ENCODE data around the gene CNTNAP2. TPM values are rescaled to one million over a fixed set of nuclear protein-coding genes. Genes with fewer than 3 reads are reported as not detected.
"Not testable (repeated sequence)": the region's sequence is repeated elsewhere in the genome, so short reads cannot be mapped to it uniquely, and the experiment has no call there.

CNTNAP2 gene
- polyA plus RNA-seq, 2 donors, result 0.41 to 0.48 TPM

DNA sequence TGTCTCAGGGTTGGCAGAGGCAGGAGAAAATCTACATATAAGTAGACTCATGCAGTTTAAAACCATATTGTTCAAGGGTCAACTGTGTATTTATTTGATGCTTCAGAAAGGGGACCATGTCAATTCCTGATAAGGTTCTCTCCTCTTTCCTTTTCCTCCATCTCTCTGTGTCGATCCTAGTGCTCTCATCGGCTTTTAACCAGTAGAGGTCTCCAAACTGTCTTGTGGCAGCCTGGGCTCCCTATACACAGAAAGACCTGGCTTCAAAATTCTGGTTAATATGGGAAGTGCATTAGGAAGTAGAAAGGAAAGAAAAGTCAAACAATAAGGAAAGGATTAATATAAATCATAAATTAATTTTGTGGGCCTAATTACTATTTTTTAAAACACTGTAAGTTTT, 2169.5 kb downstream of the CNTNAP2 start:
- WGBS, 2 donors, result 18 to 19% methylated on average over 2 of the region's 2 CpGs
- H3K27ac ChIP-seq (ENCODE audit: low read depth in 2 of 2, low read length in 1 of 2), result no peak overlapping the region
- no peaks in the 10 kb centered on the region for H3K36me3 ChIP-seq (ENCODE audit: control insufficient read depth in 2 of 2, insufficient read depth in 2 of 2, low read length in 1 of 2)
- no peaks in the 10 kb centered on the region for H3K9me3 ChIP-seq (ENCODE audit: control insufficient read depth in 2 of 2, insufficient read depth in 1 of 2, low read depth in 1 of 2, low read length in 1 of 2)
- no peaks in the 10 kb centered on the region for H3K4me1 ChIP-seq (ENCODE audit: control insufficient read depth in 2 of 2, insufficient read depth in 2 of 2, low read length in 1 of 2)
- no peaks in the 10 kb centered on the region for H3K27me3 ChIP-seq (ENCODE audit: control insufficient read depth in 1 of 2, insufficient read depth in 2 of 2, low read length in 2 of 2)
- no peak overlapping the region for H3K4me3 ChIP-seq (ENCODE audit: low read depth in 1 of 2, low read length in 2 of 2)

DNA sequence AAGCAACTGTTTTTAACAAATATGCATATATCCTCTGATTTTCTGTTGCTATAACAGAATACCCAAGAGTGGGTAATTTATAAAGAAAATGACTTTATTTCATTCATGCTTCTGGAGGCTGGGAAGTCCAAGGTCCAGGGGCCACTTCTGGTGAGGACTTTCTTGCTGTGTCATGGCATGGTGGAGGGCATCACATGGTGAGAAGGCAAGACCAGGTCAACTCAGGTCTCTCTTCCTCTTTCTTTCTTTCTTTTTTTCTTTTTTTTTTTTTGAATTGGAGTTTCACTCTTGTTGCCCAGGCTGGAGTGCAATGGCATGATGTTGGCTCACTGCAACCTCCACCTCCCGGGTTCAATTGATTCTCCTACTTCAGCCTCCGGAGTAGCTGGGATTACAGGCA, 2170.9 kb downstream of the CNTNAP2 start:
- Histone ChIP-seq H3K4me1 (ENCODE audit: control insufficient read depth in 2 of 2, insufficient read depth in 2 of 2, low read length in 1 of 2) (no peaks in the 10 kb centered on the region), H3K27me3 (ENCODE audit: control insufficient read depth in 1 of 2, insufficient read depth in 2 of 2, low read length in 2 of 2) (no peaks in the 10 kb centered on the region), H3K4me3 (ENCODE audit: low read depth in 1 of 2, low read length in 2 of 2) (no peak overlapping the region), H3K27ac (ENCODE audit: low read depth in 2 of 2, low read length in 1 of 2) (no peak overlapping the region), H3K36me3 (ENCODE audit: control insufficient read depth in 2 of 2, insufficient read depth in 2 of 2, low read length in 1 of 2) (no peaks in the 10 kb centered on the region), H3K9me3 (ENCODE audit: control insufficient read depth in 2 of 2, insufficient read depth in 1 of 2, low read depth in 1 of 2, low read length in 1 of 2) (no peaks in the 10 kb centered on the region)
- WGBS, 2 donors, result 45 to 82% methylated on average over 2 of the region's 2 CpGs

- Histone ChIP-seq H3K36me3 (ENCODE audit: control insufficient read depth in 2 of 2, insufficient read depth in 2 of 2, low read length in 1 of 2) (no peaks in the 10 kb centered on the region), H3K4me1 (ENCODE audit: control insufficient read depth in 2 of 2, insufficient read depth in 2 of 2, low read length in 1 of 2) (no peaks in the 10 kb centered on the region), H3K4me3 (ENCODE audit: low read depth in 1 of 2, low read length in 2 of 2) (no peak overlapping the region), H3K9me3 (ENCODE audit: control insufficient read depth in 2 of 2, insufficient read depth in 1 of 2, low read depth in 1 of 2, low read length in 1 of 2) (no peaks in the 10 kb centered on the region), H3K27ac (ENCODE audit: low read depth in 2 of 2, low read length in 1 of 2) (no peak overlapping the region), H3K27me3 (ENCODE audit: control insufficient read depth in 1 of 2, insufficient read depth in 2 of 2, low read length in 2 of 2) (no peaks in the 10 kb centered on the region)
- whole genome bisulfite sequencing, 2 donors, result 92 to 100% methylated on average over 1 of the region's 1 CpG
Measured at GRCh38 chr7:148288592-148289151, 2172.1 kb downstream of the CNTNAP2 start.

DNA sequence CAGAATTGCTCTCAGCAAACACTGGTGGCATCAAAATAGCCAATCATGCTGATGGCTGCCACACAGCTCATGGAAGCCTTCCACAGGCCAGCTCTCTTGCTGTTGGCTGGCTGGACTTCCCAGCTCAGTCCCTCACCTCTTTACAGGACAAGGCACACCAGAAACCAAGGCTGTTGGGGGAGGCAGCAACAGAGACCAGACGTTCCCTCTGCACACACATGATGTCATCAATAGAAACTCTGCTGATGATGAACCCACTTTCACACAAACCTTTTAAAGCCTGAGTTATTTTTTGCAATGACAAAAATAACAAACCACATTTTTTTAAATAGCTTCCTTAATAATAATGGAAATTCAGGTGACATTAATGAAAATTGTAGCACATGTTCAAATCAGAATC, 2173.0 kb downstream of the CNTNAP2 start:
- Histone ChIP-seq H3K27ac (ENCODE audit: low read depth in 2 of 2, low read length in 1 of 2) (no peak overlapping the region), H3K9me3 (ENCODE audit: control insufficient read depth in 2 of 2, insufficient read depth in 1 of 2, low read depth in 1 of 2, low read length in 1 of 2) (no peaks in the 10 kb centered on the region), H3K4me3 (ENCODE audit: low read depth in 1 of 2, low read length in 2 of 2) (no peak overlapping the region), H3K27me3 (ENCODE audit: control insufficient read depth in 1 of 2, insufficient read depth in 2 of 2, low read length in 2 of 2) (no peaks in the 10 kb centered on the region), H3K4me1 (ENCODE audit: control insufficient read depth in 2 of 2, insufficient read depth in 2 of 2, low read length in 1 of 2) (no peaks in the 10 kb centered on the region), H3K36me3 (ENCODE audit: control insufficient read depth in 2 of 2, insufficient read depth in 2 of 2, low read length in 1 of 2) (no peaks in the 10 kb centered on the region)
- WGBS, 2 donors, result 29 to 43% methylated on average over 1 of the region's 1 CpG

GRCh38 chr7:148290538-148290937, 2173.9 kb downstream of the CNTNAP2 start:
- WGBS, 2 donors, result 56 to 73% methylated on average over 3 of the region's 3 CpGs
- H3K27ac ChIP-seq (ENCODE audit: low read depth in 2 of 2, low read length in 1 of 2), result no peak overlapping the region
- H3K27me3 ChIP-seq (ENCODE audit: control insufficient read depth in 1 of 2, insufficient read depth in 2 of 2, low read length in 2 of 2), result no peaks in the 10 kb centered on the region
- no peaks in the 10 kb centered on the region for H3K9me3 ChIP-seq (ENCODE audit: control insufficient read depth in 2 of 2, insufficient read depth in 1 of 2, low read depth in 1 of 2, low read length in 1 of 2)
- H3K4me1 ChIP-seq (ENCODE audit: control insufficient read depth in 2 of 2, insufficient read depth in 2 of 2, low read length in 1 of 2), result no peaks in the 10 kb centered on the region
- H3K36me3 ChIP-seq (ENCODE audit: control insufficient read depth in 2 of 2, insufficient read depth in 2 of 2, low read length in 1 of 2), result no peaks in the 10 kb centered on the region
- H3K4me3 ChIP-seq (ENCODE audit: low read depth in 1 of 2, low read length in 2 of 2), result no peak overlapping the region

DNA sequence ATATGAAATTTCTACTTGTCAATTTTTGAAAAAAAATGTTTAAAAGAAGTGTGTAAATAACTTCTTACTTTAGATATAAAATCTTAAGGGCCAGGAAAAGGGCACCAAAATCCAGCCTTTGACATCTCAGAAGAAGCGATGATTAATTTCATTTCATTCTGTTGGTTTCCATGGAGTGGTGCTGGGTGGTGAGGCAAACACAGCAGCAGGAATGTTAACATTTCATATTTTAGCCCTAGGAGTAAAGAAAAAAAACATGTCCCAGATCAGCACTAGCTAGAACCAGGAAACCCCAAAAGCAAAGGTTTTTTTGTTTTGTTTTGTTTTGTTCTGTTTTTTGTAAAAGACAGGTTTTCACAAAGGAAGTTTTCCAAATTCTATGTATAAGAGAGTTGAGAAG, 2175.2 kb downstream of the CNTNAP2 start:
- 73 to 91% methylated on average over 1 of the region's 1 CpG for WGBS, 2 donors
- H3K4me3 ChIP-seq (ENCODE audit: low read depth in 1 of 2, low read length in 2 of 2), result no peak overlapping the region
- no peak overlapping the region for H3K27ac ChIP-seq (ENCODE audit: low read depth in 2 of 2, low read length in 1 of 2)
- H3K9me3 ChIP-seq (ENCODE audit: control insufficient read depth in 2 of 2, insufficient read depth in 1 of 2, low read depth in 1 of 2, low read length in 1 of 2), result no peaks in the 10 kb centered on the region
- no peaks in the 10 kb centered on the region for H3K36me3 ChIP-seq (ENCODE audit: control insufficient read depth in 2 of 2, insufficient read depth in 2 of 2, low read length in 1 of 2)
- no peaks in the 10 kb centered on the region for H3K4me1 ChIP-seq (ENCODE audit: control insufficient read depth in 2 of 2, insufficient read depth in 2 of 2, low read length in 1 of 2)
- H3K27me3 ChIP-seq (ENCODE audit: control insufficient read depth in 1 of 2, insufficient read depth in 2 of 2, low read length in 2 of 2), result no peaks in the 10 kb centered on the region

GRCh38 chr7:148296994-148297644, 2180.5 kb downstream of the CNTNAP2 start:
- Histone ChIP-seq H3K4me3 (ENCODE audit: low read depth in 1 of 2, low read length in 2 of 2) (no peak overlapping the region), H3K27me3 (ENCODE audit: control insufficient read depth in 1 of 2, insufficient read depth in 2 of 2, low read length in 2 of 2) (no peaks in the 10 kb centered on the region), H3K4me1 (ENCODE audit: control insufficient read depth in 2 of 2, insufficient read depth in 2 of 2, low read length in 1 of 2) (peaks cover 0 to 2% of the 10 kb centered on the region in 2 donors), H3K9me3 (ENCODE audit: control insufficient read depth in 2 of 2, insufficient read depth in 1 of 2, low read depth in 1 of 2, low read length in 1 of 2) (no peaks in the 10 kb centered on the region), H3K36me3 (ENCODE audit: control insufficient read depth in 2 of 2, insufficient read depth in 2 of 2, low read length in 1 of 2) (no peaks in the 10 kb centered on the region), H3K27ac (ENCODE audit: low read depth in 2 of 2, low read length in 1 of 2) (no peak overlapping the region)
- WGBS, 2 donors, result 88 to 89% methylated on average over 2 of the region's 2 CpGs

DNA sequence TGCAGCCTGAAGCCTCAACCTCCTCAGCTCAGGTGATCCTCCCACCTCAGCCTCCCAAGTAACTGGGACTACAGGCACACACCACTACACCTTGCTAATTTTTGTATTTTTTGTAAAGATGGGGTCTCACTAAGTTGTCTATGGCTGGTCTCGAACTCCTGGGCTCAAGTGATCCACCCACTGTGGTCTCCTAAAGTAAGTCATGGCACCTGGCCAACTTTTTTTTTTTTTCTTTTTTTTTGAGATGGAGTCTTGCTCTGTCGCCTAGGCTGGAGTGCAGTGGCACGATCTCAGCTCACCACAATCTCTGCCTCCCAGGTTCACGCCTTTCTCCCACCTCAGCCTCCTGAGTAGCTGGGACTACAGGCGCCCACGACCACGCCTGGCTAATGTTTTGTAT, 2182.2 kb downstream of the CNTNAP2 start:
- not testable (repeated sequence) for H3K36me3 ChIP-seq (ENCODE audit: control insufficient read depth in 2 of 2, insufficient read depth in 2 of 2, low read length in 1 of 2); H3K4me1 ChIP-seq (ENCODE audit: control insufficient read depth in 2 of 2, insufficient read depth in 2 of 2, low read length in 1 of 2); H3K4me3 ChIP-seq (ENCODE audit: low read depth in 1 of 2, low read length in 2 of 2); H3K27ac ChIP-seq (ENCODE audit: low read depth in 2 of 2, low read length in 1 of 2); H3K27me3 ChIP-seq (ENCODE audit: control insufficient read depth in 1 of 2, insufficient read depth in 2 of 2, low read length in 2 of 2); H3K9me3 ChIP-seq (ENCODE audit: control insufficient read depth in 2 of 2, insufficient read depth in 1 of 2, low read depth in 1 of 2, low read length in 1 of 2)
- 87 to 91% methylated on average over 7 of the region's 7 CpGs for whole genome bisulfite sequencing, 2 donors

GRCh38 chr7:148299350-148300276, 2183.0 kb downstream of the CNTNAP2 start:
- Histone ChIP-seq H3K27ac (ENCODE audit: low read depth in 2 of 2, low read length in 1 of 2) (no peak overlapping the region), H3K4me1 (ENCODE audit: control insufficient read depth in 2 of 2, insufficient read depth in 2 of 2, low read length in 1 of 2) (peaks cover 2 to 3% of the 10 kb centered on the region in 2 donors), H3K4me3 (ENCODE audit: low read depth in 1 of 2, low read length in 2 of 2) (no peak overlapping the region), H3K27me3 (ENCODE audit: control insufficient read depth in 1 of 2, insufficient read depth in 2 of 2, low read length in 2 of 2) (no peaks in the 10 kb centered on the region), H3K9me3 (ENCODE audit: control insufficient read depth in 2 of 2, insufficient read depth in 1 of 2, low read depth in 1 of 2, low read length in 1 of 2) (no peaks in the 10 kb centered on the region), H3K36me3 (ENCODE audit: control insufficient read depth in 2 of 2, insufficient read depth in 2 of 2, low read length in 1 of 2) (no peaks in the 10 kb centered on the region)
- 59 to 75% methylated on average over 10 of the region's 10 CpGs for WGBS, 2 donors
